Prostate gland (tissue), 2 donors: ENCODE data around the gene ZC2HC1B.
"Not testable (repeated sequence)": the region's sequence is repeated elsewhere in the genome, so short reads cannot be mapped to it uniquely, and the experiment has no call there.

Source experiments
- POLR2A ChIP-seq: fragments of 450-650 bp; IDR thresholded peaks from one replicate; pipeline ENCODE4 v1.6.1; 2016; ENCODE audit warnings: antibody characterized with exemption, mild to moderate bottlenecking
- POLR2AphosphoS5 ChIP-seq: sonication (generic); formaldehyde crosslinking; IDR thresholded peaks from one replicate; pipeline ENCODE4 v1.6.1; 2017; ENCODE audit warnings: antibody characterized with exemption
- TF ChIP-seq, protein P1 (sequence below), 4 experiments: fragments of 200-600 bp in 2 of 4; fragments of 450-650 bp in 2 of 4; sonication (generic) in 2 of 4; IDR thresholded peaks; 1 replicate in 3 of 4; 2 replicates in 1 of 4; pipeline ENCODE4 v1.5.1; 2016 to 2019; ENCODE audit warnings: antibody characterized with exemption in 4 of 4, mild to moderate bottlenecking in 2 of 4, moderate library complexity in 2 of 4

DNA sequence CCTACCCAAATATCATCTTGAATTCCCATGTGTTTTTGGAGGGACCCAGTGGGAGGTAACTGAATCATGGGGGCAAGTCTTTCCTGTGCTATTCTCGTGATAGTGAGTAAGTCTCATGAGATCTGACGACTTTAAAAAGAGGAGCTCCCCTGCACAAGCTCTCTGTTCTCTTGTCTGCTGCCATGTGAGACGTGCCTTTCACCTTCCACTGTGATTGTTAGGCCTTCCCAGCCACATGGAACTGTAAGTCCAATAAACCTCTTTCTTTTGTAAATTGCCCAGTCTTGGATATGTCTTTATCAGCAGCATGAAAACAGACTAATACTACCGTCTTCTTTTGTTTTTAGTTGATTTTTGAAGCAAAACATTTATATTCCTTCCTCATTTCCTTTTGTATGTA is 52.8 kb downstream of the ZC2HC1B start:
- TF ChIP-seq, protein P1, sequence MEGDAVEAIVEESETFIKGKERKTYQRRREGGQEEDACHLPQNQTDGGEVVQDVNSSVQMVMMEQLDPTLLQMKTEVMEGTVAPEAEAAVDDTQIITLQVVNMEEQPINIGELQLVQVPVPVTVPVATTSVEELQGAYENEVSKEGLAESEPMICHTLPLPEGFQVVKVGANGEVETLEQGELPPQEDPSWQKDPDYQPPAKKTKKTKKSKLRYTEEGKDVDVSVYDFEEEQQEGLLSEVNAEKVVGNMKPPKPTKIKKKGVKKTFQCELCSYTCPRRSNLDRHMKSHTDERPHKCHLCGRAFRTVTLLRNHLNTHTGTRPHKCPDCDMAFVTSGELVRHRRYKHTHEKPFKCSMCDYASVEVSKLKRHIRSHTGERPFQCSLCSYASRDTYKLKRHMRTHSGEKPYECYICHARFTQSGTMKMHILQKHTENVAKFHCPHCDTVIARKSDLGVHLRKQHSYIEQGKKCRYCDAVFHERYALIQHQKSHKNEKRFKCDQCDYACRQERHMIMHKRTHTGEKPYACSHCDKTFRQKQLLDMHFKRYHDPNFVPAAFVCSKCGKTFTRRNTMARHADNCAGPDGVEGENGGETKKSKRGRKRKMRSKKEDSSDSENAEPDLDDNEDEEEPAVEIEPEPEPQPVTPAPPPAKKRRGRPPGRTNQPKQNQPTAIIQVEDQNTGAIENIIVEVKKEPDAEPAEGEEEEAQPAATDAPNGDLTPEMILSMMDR (IDR thresholded peaks at IDR 0.05) = not testable (repeated sequence)
- TF ChIP-seq POLR2A, POLR2AphosphoS5: not testable (repeated sequence)
